Measurements from ENCODE around the gene DBP.

The DBP gene

GRCh38 chr19:48627865-48628314 is 9.3 kb downstream of the DBP start:
- Histone ChIP-seq H3K4me3 (ENCODE audit: low read depth, low read length) (no peak overlapping the region), H3K14ac (ENCODE audit: low read length) (no peak overlapping the region), H2AFZ (ENCODE audit: insufficient read depth, low read length, poor library complexity) (no peak overlapping the region), H3K27ac (ENCODE audit: low read depth, low read length) (no peak overlapping the region), H2BK5ac (ENCODE audit: low read depth, low read length, poor library complexity) (no peak overlapping the region), H3K9ac (ENCODE audit: low read length) (no peak overlapping the region), H3K18ac (ENCODE audit: low read length) (no peak overlapping the region), H3K79me2 (ENCODE audit: control insufficient read depth, insufficient read depth, low read length, poor library complexity) (no peaks in the 10 kb centered on the region), H3K9me3 (ENCODE audit: insufficient read depth, low read depth, low read length) (no peaks in the 10 kb centered on the region), H3K27me3 (ENCODE audit: insufficient read depth, low read length) (no peaks in the 10 kb centered on the region), H4K8ac (ENCODE audit: low read depth, low read length) (no peak overlapping the region), H3K36me3 (ENCODE audit: control insufficient read depth in 1 of 2, insufficient read depth in 2 of 2, low read length in 2 of 2) (peaks cover 2 to 3% of the 10 kb centered on the region in 2 experiments), H4K12ac (ENCODE audit: low read depth, low read length) (no peak overlapping the region), H3K23ac (ENCODE audit: low read length) (no peak overlapping the region), H3K4ac (ENCODE audit: low read depth, low read length) (no peak overlapping the region), H3K79me1 (ENCODE audit: low read length) (peaks cover 5% of the 10 kb centered on the region), H3K4me2 (ENCODE audit: low read length) (no peak overlapping the region), H4K91ac (ENCODE audit: low read depth, low read length) (no peak overlapping the region), H3K4me1 (ENCODE audit: control insufficient read depth in 1 of 2, insufficient read depth in 2 of 2, low read length in 2 of 2) (peaks cover 10 to 26% of the 10 kb centered on the region in 2 experiments), H2BK12ac (ENCODE audit: low read length) (no peak overlapping the region), H2BK120ac (ENCODE audit: insufficient read depth, low read length, poor library complexity) (no peak overlapping the region), H2AK5ac (ENCODE audit: low read length) (no peak overlapping the region)
- WGBS (ENCODE audit: extremely low coverage, insufficient coverage, insufficient read length) = no CpG with 5 or more reads among the region's 17 CpGs
- DNase-seq = no peak

- DNase-seq = no peak
- H3K18ac ChIP-seq (ENCODE audit: low read length) = no peak overlapping the region
- H3K4me2 ChIP-seq (ENCODE audit: low read length) = no peak overlapping the region
- no peak overlapping the region for H3K27ac ChIP-seq (ENCODE audit: low read depth, low read length)
- peaks cover 2 to 3% of the 10 kb centered on the region in 2 experiments for H3K36me3 ChIP-seq (ENCODE audit: control insufficient read depth in 1 of 2, insufficient read depth in 2 of 2, low read length in 2 of 2)
- no peak overlapping the region for H2AK5ac ChIP-seq (ENCODE audit: low read length)
- H3K27me3 ChIP-seq (ENCODE audit: insufficient read depth, low read length) = no peaks in the 10 kb centered on the region
- no peak overlapping the region for H4K8ac ChIP-seq (ENCODE audit: low read depth, low read length)
- no peak overlapping the region for H4K12ac ChIP-seq (ENCODE audit: low read depth, low read length)
- H3K23ac ChIP-seq (ENCODE audit: low read length) = no peak overlapping the region
- no peak overlapping the region for H3K9ac ChIP-seq (ENCODE audit: low read length)
- H3K4ac ChIP-seq (ENCODE audit: low read depth, low read length) = no peak overlapping the region
- no peak overlapping the region for H2BK12ac ChIP-seq (ENCODE audit: low read length)
- H2AFZ ChIP-seq (ENCODE audit: insufficient read depth, low read length, poor library complexity) = no peak overlapping the region
- H3K79me1 ChIP-seq (ENCODE audit: low read length) = peaks cover 5% of the 10 kb centered on the region
- H3K9me3 ChIP-seq (ENCODE audit: insufficient read depth, low read depth, low read length) = no peaks in the 10 kb centered on the region
- no peak overlapping the region for H4K91ac ChIP-seq (ENCODE audit: low read depth, low read length)
- H3K79me2 ChIP-seq (ENCODE audit: control insufficient read depth, insufficient read depth, low read length, poor library complexity) = no peaks in the 10 kb centered on the region
- H3K4me3 ChIP-seq (ENCODE audit: low read depth, low read length) = no peak overlapping the region
- WGBS (ENCODE audit: extremely low coverage, insufficient coverage, insufficient read length) = no CpG with 5 or more reads among the region's 6 CpGs
- peaks cover 10 to 23% of the 10 kb centered on the region in 2 experiments for H3K4me1 ChIP-seq (ENCODE audit: control insufficient read depth in 1 of 2, insufficient read depth in 2 of 2, low read length in 2 of 2)
- H2BK5ac ChIP-seq (ENCODE audit: low read depth, low read length, poor library complexity) = no peak overlapping the region
- H2BK120ac ChIP-seq (ENCODE audit: insufficient read depth, low read length, poor library complexity) = no peak overlapping the region
- no peak overlapping the region for H3K14ac ChIP-seq (ENCODE audit: low read length)
These were observed 9.8 kb downstream of the DBP start for GRCh38 chr19:48627201-48627864.

DNA sequence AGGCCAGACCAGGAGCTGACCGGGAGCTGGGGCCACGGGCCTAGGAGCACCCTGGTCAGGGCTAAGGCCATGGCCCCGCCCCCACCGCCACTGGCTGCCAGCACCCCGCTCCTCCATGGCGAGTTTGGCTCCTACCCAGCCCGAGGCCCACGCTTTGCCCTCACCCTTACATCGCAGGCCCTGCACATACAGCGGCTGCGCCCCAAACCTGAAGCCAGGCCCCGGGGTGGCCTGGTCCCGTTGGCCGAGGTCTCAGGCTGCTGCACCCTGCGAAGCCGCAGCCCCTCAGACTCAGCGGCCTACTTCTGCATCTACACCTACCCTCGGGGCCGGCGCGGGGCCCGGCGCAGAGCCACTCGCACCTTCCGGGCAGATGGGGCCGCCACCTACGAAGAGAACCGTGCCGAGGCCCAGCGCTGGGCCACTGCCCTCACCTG is 11.3 kb downstream of the DBP start:
- Histone ChIP-seq H3K27ac (ENCODE audit: low read depth, low read length) (no peak overlapping the region), H3K79me2 (ENCODE audit: control insufficient read depth, insufficient read depth, low read length, poor library complexity) (no peaks in the 10 kb centered on the region), H3K36me3 (ENCODE audit: control insufficient read depth in 1 of 2, insufficient read depth in 2 of 2, low read length in 2 of 2) (peaks cover 2 to 3% of the 10 kb centered on the region in 2 experiments), H3K14ac (ENCODE audit: low read length) (no peak overlapping the region), H3K9ac (ENCODE audit: low read length) (no peak overlapping the region), H3K79me1 (ENCODE audit: low read length) (peaks cover 5% of the 10 kb centered on the region), H2BK120ac (ENCODE audit: insufficient read depth, low read length, poor library complexity) (no peak overlapping the region), H3K4me3 (ENCODE audit: low read depth, low read length) (no peak overlapping the region), H3K4me2 (ENCODE audit: low read length) (no peak overlapping the region), H4K8ac (ENCODE audit: low read depth, low read length) (no peak overlapping the region), H2AK5ac (ENCODE audit: low read length) (no peak overlapping the region), H2AFZ (ENCODE audit: insufficient read depth, low read length, poor library complexity) (no peak overlapping the region), H3K18ac (ENCODE audit: low read length) (no peak overlapping the region), H4K91ac (ENCODE audit: low read depth, low read length) (no peak overlapping the region), H3K23ac (ENCODE audit: low read length) (no peak overlapping the region), H3K27me3 (ENCODE audit: insufficient read depth, low read length) (no peaks in the 10 kb centered on the region), H2BK12ac (ENCODE audit: low read length) (no peak overlapping the region), H4K12ac (ENCODE audit: low read depth, low read length) (no peak overlapping the region), H3K4ac (ENCODE audit: low read depth, low read length) (no peak overlapping the region), H3K9me3 (ENCODE audit: insufficient read depth, low read depth, low read length) (no peaks in the 10 kb centered on the region), H3K4me1 (ENCODE audit: control insufficient read depth in 1 of 2, insufficient read depth in 2 of 2, low read length in 2 of 2) (peaks cover 10 to 20% of the 10 kb centered on the region in 2 experiments), H2BK5ac (ENCODE audit: low read depth, low read length, poor library complexity) (no peak overlapping the region)
- DNase-seq = no peak
- no CpG with 5 or more reads among the region's 30 CpGs for WGBS (ENCODE audit: extremely low coverage, insufficient coverage, insufficient read length)

DNA sequence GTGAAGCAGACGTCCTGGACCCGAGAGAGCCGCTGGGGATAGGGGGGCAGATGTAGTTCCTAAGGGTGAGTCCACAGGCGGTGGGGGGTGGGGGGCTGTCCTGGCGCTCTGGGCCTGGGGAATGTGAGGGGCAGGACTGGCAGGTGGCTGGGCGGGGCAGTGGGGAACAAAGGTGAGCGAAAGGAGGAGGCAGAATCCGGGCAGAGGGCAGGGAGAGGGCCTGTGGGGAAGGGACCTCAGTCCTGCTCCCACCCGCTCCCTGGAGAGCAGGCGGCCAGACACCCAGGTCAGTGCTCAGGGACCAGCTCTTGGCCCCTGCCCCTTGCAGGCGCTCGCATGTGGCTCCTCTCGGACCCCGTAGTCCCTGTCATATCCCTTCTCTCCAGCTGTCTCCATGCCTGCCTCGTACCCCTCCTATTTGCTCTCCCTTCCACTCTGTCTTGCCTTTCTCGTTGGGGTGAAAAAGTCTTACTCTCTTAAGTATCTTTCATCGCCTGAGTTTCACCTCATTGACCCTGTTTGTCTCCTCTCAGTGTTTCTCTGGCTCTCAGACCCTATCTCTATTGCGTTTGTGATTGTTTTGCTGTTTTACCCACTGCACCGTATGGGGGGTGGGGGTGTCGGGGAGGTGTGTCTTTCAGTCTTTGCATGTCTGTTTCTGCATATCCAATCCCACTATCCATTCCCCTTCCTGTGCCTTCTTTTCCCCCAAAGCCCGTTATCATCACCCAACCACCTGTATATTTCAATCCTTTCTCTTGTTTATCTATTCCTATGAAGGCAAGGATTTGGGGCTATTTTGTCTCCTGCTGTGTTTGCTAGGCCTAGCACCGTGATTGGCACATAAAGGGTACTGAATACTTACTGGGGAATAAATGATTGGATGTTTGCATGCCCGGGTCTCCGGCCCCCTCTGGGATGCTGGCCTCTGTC is 12.1 kb downstream of the DBP start:
- H3K4me3 ChIP-seq (ENCODE audit: low read depth, low read length) = peak overlapping the region; percentile 80
- no peak overlapping the region for H2BK120ac ChIP-seq (ENCODE audit: insufficient read depth, low read length, poor library complexity)
- H2AFZ ChIP-seq (ENCODE audit: insufficient read depth, low read length, poor library complexity) = no peak overlapping the region
- peak overlapping the region; percentile 10 for H4K91ac ChIP-seq (ENCODE audit: low read depth, low read length)
- peak overlapping the region; percentile 81 for H3K9ac ChIP-seq (ENCODE audit: low read length)
- H3K18ac ChIP-seq (ENCODE audit: low read length) = no peak overlapping the region
- peak overlapping the region; percentile 93 for H3K4me2 ChIP-seq (ENCODE audit: low read length)
- H3K36me3 ChIP-seq (ENCODE audit: control insufficient read depth in 1 of 2, insufficient read depth in 2 of 2, low read length in 2 of 2) = peaks cover 2 to 3% of the 10 kb centered on the region in 2 experiments
- no peak overlapping the region for H2AK5ac ChIP-seq (ENCODE audit: low read length)
- H4K8ac ChIP-seq (ENCODE audit: low read depth, low read length) = no peak overlapping the region
- WGBS (ENCODE audit: extremely low coverage, insufficient coverage, insufficient read length) = no CpG with 5 or more reads among the region's 24 CpGs
- peak overlapping the region; percentile 15 for H3K4ac ChIP-seq (ENCODE audit: low read depth, low read length)
- H3K14ac ChIP-seq (ENCODE audit: low read length) = peak overlapping the region; percentile 6
- no peaks in the 10 kb centered on the region for H3K79me2 ChIP-seq (ENCODE audit: control insufficient read depth, insufficient read depth, low read length, poor library complexity)
- no peak for DNase-seq
- H3K4me1 ChIP-seq (ENCODE audit: control insufficient read depth in 1 of 2, insufficient read depth in 2 of 2, low read length in 2 of 2) = peaks cover 7 to 12% of the 10 kb centered on the region in 2 experiments
- H2BK12ac ChIP-seq (ENCODE audit: low read length) = no peak overlapping the region
- no peak overlapping the region for H3K27ac ChIP-seq (ENCODE audit: low read depth, low read length)
- H3K27me3 ChIP-seq (ENCODE audit: insufficient read depth, low read length) = no peaks in the 10 kb centered on the region
- H2BK5ac ChIP-seq (ENCODE audit: low read depth, low read length, poor library complexity) = no peak overlapping the region
- H3K9me3 ChIP-seq (ENCODE audit: insufficient read depth, low read depth, low read length) = no peaks in the 10 kb centered on the region
- peaks cover 4% of the 10 kb centered on the region for H3K79me1 ChIP-seq (ENCODE audit: low read length)
- H3K23ac ChIP-seq (ENCODE audit: low read length) = no peak overlapping the region
- no peak overlapping the region for H4K12ac ChIP-seq (ENCODE audit: low read depth, low read length)

Data from trophoblast cell (in vitro differentiated cells and primary cell).